HTERT RPE-1 (cell line): ENCODE data around the gene CAMK2D.

Source experiments
- in situ Hi-C: fragments of 300-500 bp; cut with MboI; formaldehyde crosslinking; loops from 4 replicates; pipeline ENCODE4 v1.14.3; 2020; ENCODE audit warnings: low sequenced_read_pairs

The CAMK2D gene

DNA sequence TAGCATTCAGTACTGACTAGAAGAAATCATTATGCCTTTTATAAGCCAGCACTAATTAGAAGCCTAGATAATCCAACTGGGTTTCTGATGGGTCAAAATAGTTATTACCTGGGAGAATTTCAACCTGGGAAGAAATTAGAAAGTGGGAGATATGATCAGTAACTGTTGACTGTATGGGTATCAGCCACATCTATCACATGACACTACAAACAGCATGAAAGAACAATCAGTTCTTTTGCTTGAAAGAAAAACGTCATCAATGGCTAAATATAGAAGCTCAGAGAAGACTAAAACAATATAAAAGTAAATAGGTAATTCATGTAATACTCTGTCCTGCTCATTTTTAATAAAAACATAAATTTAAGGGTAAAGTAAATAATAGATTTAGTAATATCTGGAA is 145.1 kb downstream of the CAMK2D start:
- in situ Hi-C loops = no loop called here

DNA sequence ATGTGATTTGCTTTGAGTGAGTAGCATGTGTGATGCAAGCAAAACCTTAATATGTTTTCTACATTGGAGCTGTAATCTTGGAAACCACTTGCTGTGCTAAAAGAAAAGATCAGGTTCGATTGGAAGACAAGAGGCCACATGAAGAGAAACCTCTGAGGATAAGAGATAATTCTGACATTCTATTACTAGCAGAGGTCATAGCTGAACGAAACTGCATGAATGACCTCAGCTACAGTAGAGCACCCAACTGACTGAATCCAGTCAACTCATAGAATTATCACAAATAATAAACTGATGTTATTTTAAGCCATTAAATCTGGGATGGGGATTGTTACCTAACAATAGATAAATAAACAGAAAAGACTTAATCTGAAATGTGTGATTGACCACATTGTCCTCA is 147.1 kb downstream of the CAMK2D start:
- in situ Hi-C loops = no loop called here

DNA sequence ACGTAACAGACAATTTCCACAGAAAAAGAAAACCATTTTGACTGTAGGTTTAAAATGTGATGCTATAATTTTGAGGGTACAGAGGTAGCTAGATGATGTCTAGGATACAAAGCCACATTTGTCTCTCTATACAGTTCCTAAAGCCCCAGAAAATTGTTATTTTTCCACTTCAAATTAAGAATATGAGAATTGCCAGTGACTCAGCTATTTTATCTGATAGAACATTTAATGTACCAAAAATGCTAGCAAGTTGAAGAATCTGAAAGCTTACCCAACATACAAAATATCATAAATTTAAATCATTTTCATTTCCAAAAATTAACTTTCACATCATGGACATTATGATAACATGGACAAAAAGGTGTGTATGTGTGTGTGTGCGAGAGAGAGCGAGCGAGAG is 148.0 kb downstream of the CAMK2D start:
- in situ Hi-C loops = no loop called here

DNA sequence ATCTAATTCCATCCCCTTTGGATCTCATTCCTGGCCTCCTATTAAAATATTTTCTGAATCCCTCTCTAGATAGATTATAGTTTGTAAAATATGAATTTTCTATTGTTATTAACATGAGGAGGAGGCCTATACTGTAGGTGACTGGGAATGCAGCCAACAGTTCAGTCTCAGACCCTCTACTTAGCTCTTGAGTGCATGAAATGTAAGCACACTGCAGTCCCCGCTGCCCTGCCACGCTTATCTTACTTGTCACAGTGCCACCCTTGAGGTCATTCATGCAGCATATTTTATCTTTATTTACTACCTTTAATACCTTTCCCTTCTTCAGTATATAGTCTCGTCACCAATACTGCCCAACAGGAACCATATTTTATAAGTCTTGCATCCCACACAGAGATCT is 151.0 kb downstream of the CAMK2D start:
- in situ Hi-C loops = no loop called here

DNA sequence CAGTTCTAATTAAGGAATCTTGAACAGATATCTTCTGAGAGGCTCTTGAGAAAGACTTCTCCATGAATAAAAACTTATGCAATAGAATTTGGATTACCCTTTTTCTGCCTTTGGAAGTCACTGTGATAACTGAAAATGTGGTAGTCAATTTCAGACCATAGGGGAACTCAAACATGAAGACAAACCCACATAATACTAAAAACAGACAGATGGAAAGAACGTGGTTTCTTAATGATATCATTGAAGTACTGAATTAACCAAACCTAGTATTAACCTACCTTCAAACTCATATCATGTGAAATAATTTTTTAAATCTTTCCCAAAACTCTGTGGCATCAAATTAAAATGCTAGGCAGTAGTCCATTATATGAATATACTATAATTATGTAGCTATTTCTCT is 153.5 kb downstream of the CAMK2D start:
- in situ Hi-C loops = no loop called here

DNA sequence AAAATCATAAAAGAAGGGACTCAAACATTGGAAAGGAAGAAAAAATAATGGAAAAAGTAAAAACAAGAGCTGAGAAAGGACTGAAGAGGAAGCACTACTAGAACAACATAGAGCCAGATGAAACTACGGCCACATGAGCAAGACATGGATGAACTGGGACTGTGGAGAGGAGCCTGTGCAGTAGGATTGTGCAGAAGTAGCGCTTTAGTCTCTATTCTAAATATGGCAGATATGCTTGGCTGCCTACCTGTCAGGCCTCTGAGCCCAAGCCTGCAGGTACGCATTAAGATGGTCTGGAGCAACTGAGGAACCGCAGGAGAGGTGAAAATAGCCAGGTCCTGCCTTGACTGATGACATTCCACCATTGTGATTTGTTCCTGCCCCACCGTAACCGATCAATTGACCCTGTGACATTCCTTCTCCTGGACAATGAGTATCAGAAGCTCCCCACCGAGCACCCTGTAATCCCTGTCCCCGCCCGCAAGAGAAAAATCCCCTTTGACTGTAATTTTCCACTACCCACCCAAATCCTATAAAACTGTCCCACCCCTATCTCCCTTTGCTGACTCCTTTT is 154.3 kb downstream of the CAMK2D start:
- in situ Hi-C loops = no loop called here

DNA sequence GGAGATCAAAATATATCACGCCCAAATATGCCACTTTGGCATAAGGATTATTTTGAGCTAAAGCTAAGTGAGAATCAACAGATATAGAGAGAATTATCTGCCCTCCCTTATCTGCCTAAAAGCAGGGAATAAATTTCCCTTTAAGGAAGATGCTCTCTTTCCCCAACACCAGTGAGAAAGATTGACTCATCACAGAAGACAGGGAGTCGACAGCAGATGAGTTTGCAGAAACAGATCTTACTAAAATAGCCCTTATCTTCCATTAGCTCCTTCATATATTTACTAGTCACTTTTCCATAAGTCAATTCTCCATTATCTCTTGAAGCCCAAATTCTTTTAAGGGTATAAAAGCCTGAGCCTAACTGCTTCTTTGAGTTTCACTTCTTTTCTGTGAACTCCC is 156.6 kb downstream of the CAMK2D start:
- in situ Hi-C loops = no loop called here

DNA sequence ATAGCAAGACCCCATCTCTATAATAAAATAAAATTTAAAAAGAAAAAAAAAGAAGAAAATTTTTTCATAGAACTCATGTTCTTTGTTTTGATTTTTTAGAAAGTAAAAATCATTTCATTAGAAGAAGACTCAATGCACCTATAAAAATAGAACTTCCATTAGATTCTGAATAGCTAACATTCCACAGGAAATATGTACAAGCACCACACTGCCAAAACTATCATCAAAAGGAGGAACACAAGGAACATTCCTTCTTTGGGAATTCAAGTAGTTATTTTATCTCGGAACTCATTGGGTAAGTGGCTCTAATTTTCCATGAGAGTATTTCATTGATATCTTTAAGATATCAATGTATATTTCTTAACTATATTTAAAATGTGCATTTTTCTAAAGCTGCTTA is 157.6 kb downstream of the CAMK2D start:
- in situ Hi-C loops = no loop called here

DNA sequence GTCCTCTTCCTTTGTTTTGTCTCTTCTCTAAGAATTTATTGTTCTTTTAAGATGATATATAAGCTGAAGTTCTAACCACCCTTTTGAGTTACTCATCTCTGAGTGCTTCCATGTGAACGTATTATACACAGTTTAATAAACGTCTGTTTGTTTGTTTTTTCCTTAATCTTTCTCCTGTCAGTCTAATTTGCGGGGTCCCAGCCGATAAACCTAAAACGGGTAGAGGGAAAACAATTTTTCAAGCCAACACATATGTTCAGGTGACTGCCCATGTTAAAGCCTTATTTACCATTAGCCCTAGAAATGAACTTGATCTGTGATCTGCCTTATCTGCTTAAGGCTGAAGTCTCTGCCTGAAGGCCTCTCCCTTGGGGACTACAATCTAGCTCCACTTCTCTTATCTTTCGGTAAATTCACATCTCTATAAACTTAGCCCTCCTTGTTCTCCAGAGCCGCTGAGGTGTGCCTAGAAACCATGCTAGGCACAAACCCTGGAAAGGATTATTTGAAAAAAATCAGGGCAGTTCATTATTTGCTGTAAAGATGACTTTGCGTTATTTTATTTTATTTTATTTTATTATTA is 158.8 kb downstream of the CAMK2D start:
- in situ Hi-C loops = no loop called here

DNA sequence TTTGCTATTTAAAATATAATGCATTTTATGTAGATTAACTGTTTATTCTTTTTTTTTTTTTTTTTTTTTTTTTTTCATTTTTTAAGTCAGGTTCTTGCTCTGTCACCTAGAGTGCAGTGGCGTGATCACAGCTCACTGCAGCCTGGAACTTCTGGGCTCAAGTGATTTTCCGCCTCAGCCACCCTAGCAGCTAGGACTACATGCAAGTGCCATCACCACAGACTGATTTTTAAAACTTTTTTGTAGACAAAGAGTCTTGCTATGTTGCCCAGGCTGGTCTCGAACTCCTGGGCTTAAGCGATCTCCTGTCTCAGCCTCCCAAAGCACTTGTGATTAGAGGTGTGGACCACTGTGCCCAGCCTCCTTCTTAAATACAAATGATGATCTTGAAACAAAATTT is 159.9 kb downstream of the CAMK2D start:
- in situ Hi-C loops = no loop called here

DNA sequence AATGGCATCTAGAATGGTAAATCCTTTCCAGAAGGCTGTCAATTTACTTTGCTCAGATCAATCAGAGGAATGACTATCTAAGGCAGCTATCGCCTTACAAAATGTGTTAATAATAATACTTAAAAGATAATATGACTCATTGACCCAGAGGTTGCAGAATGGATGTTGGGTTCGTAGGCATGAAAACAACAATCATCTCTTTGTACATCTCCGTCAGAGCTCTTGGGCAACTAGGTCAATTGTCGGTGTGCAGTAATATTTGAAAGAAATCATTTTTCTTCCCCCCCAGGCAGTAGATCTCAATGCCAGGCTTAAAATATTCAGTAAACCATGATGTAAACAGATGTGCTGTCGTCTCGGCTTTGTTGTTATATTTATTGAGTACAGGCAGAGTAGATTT is 165.1 kb downstream of the CAMK2D start:
- in situ Hi-C loops = no loop called here

DNA sequence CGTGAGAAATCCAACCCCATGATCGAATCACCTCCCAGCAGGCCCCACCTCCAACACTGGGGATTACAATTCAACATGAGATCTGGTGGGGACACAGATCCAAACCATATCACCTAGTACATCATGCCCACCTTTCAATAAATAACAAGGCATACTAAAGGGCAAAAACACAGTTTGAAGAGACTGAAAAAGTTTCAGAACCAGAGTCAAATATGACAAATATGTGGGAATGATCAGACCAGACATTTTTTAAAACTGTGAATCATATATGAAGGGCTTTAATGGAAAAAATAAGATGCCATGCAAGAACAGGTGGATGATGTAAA is 167.3 kb downstream of the CAMK2D start:
- in situ Hi-C loops = no loop called here

DNA sequence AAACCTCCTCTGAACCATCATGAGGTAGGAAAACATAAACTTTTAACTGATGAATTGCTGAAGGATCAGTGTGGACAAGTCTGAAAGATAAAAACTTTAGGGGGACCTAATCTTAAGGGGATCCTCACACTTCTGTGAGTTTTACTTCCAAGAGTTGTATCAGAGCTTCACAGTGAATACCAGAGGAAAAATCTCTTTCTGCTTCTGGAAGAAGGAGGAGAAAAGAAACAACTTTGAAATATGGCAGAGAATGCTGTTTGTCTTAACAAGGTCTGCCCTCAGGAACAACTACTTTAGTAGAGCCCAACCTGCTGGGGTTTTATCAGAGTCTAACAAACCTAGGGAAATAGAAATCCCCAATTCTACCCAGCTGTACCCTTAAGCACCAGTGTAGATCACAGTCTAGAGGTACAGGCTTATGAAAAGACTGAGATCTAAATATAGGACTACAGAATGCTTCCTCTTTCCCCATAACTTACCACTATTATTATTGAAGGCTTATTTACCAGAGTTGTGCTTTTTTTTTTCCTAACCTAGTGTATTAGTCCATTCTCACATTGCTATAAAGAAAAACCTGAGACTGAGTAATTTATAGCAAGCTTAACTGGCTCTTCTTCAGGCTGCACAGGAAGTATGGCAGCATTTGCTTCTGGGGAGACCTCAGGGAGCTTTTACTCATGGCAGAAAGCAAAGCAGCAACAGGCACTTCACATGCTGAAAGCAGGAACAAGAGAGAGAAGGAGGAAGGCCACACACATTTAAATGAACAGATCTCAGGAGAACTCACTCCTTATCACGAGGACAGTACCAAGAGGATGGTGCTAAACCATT is 167.9 kb downstream of the CAMK2D start:
- in situ Hi-C loops = no loop called here

DNA sequence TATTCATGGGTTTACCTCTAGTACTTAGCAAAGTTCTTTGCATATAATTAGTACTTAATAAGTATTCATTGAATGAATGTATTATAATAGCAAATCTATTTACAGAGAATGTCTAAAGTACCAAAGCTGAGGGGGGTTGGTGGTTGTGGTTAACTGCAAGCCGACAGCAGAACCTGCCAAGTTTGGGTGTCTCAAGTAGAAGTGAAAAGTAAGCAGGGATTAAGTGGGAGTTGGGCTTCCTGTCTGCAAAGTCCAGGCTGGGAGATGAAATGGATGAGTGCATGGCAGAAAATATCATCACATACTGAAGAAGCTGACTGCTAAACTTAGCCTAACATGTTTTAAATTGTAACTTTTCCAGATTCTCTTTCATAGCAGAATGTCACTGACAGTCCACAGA is 169.6 kb downstream of the CAMK2D start:
- in situ Hi-C loops = no loop called here

DNA sequence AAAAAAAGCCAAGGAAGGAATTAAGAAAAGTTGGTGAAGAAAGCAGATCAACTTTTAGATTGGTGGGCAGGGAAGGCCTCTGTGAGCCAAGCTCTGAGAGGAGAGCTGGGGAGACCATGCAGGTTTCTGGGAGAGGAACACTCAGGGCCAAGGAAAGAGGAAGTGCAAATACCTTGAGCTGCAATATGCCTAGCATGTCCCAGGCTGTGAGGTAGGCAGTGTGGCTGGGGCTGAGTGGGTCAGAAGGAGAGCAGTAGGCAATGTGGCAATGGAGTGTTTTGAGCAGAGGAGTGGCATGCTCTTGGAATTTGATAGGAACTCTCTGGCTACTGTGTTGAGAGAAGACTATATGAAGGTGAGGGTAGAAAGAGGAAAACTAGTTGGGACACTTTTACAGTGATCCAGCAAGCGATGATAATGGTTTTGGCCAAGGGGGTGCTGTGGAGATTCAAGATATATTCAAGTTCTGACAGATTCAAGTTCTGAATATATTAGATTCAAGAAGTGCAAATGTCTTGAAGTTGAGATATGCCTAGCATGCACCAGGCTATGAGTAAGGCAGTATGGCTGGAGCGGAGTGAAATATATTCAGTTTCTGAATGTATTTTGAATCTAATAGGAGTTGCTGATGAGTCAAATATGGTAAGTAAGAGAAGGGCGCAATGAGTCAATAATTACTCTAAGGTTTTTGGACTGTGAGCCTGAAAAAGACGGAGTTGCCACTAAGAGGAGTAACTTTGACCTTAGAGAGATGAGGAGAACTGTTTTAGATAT is 172.5 kb downstream of the CAMK2D start:
- in situ Hi-C loops = no loop called here

DNA sequence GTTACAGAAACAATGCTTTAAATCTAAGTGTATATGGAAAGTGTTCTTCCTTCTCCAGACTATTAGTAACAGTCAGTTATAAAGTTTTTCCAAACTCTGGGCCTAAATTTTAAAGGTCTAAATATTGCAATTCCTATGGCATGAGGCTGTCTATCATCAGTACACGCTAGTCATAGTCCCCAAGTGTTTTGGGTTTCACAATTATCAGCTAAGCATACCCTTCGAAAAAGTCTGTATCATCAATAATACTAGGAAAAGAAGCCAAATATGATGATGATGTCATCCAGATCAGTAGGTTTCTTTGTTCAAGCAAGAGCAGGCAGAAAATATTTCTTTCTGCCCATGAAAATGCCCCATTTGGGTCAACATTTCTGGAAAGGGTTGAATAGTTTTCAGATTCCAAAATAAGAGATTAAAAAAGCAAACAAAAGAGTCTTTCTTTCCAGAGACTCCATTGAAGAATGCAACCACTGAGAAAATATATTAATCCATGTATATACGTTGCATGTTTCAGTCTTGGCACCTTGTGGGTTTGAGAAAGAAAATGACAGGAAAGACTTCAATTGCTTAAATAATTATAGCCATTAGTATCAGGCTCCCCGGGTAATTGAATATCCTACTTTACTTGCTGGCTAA is 173.8 kb downstream of the CAMK2D start:
- in situ Hi-C loops = no loop called here

DNA sequence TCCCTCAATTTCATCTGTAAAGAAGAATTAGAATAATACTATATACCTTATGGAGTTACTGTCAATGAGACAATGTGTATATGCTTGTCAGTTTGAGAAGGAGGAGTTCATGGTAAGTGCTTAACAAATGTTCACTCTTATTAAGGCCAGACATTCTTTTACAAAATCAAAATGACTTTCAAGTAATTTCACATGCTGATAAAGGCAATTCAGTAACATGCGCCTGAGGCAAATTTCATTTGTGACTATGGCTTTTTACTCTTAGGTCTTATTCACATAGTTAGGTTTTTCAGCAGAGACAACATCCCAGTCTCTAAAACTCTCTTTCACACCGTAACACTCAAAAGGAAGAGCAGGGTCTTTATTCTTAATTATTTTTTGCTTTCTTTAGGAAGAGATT is 174.4 kb downstream of the CAMK2D start:
- in situ Hi-C loops = no loop called here

DNA sequence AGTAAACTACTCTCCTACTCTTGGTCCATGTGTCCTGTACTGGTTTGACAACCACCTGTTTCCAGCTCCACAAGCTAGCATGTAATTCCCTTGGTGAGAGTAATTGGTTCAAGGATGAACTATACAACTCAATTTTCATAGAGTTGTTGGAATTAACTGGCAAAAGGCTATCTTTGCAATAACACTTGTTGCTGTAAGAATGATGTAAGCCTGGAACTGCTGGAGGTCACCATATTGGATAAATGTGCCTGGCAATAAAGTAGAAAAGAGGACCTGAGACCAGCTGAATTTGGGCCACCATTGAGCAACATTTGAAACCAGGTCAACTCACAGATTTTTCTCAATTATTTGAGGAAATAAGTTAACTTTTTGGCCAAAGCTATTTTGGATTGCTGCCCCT is 175.5 kb downstream of the CAMK2D start:
- in situ Hi-C loops = no loop called here

DNA sequence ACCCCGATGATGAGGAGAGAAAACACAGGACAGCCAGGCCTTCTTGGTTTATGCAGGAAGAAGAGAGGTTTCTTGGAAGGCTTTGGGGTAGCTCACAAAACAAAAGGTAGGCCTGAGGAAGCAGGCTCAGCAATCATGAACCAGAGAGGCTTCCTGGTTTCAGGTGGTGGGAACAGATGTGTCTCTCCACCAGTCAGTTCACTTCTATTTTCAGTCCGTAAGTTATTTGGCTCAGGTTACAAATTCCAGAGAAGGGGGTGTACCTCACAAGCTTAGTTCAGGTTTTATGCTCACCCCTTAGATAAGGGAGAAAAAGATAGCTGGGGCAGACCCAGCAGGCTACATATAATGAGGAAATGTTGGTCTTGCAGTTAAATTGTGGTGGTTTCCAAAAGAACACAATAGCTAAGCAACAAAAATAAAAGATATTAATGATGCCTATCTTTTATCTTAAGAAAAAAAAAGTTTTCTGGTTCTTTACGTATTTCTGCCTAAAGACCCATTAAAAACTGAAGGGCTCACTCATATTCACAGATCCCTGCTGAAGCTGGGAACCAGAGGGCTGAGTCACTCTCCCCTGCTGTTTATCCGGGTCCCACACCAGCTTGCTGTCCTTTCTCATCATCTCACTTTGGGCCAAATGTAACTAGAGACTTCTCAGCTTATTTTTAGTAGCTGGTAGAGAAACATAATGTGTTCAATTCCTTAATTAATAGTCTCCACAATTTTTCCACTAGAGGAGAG is 177.0 kb downstream of the CAMK2D start:
- in situ Hi-C loops = no loop called here

DNA sequence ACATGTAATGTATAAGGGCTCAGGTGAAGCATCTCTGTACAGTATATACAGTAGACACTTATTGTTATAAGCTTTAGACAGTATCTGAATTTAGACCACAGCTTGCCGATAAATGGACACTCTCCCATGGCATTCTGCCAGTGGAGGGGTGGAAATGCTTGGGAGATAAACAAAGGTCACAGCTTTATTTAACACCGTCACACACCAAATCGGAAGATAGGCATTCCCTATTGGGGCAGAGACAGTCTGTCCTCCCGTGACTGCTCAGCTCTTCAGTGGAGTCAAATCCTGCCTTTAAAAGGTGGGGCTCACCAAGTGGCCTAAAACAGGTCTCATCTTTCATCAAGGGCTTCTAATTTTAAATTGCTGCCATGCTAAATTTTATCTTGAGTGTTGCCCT is 178.8 kb downstream of the CAMK2D start:
- in situ Hi-C loops = no loop called here

DNA sequence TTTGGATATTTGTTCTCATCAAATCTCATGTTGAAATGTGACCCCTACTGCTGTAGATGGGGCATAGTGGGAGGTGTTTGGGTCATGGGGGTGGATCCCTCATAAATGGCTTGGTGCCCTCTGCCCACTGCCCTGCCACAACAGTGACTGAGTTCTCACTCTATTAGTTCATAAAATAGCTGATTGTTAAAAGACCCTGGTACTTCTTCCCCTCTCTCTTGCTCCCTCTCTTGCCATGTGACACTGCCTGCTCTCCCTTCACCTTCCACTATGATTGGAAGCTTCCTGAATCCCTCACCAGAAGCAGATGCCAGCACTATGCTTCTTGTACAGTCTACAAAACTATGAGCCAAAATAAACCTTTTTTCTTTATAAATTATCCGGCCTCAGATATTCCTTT is 182.2 kb downstream of the CAMK2D start:
- in situ Hi-C loops = no loop called here
